ENCODE data around the gene RNF126.

The RNF126 gene

GRCh38 chr19:653425-653824 is 9.6 kb downstream of the RNF126 start:
- Histone ChIP-seq H3K36me3 (peaks cover 73% of the 10 kb centered on the region), H3K9me3 (no peaks in the 10 kb centered on the region), H3K27me3 (no peaks in the 10 kb centered on the region), H3K4me3 (ENCODE audit: low read depth, low read length) (no peak overlapping the region), H3K4me1 (no peaks in the 10 kb centered on the region)
- no peak for TF ChIP-seq CTCF (IDR thresholded peaks at IDR 0.05; ENCODE audit: low read depth, low read length)
- DNase-seq = no peak

GRCh38 chr19:652467-653389 is 10.3 kb downstream of the RNF126 start:
- Histone ChIP-seq H3K36me3 (peaks cover 72% of the 10 kb centered on the region), H3K4me1 (no peaks in the 10 kb centered on the region), H3K27me3 (no peaks in the 10 kb centered on the region), H3K4me3 (ENCODE audit: low read depth, low read length) (no peak overlapping the region), H3K9me3 (no peaks in the 10 kb centered on the region)
- no peak for TF ChIP-seq CTCF (IDR thresholded peaks at IDR 0.05; ENCODE audit: low read depth, low read length)
- no peak for DNase-seq

GRCh38 chr19:651991-652390 is 11.0 kb downstream of the RNF126 start:
- Histone ChIP-seq H3K4me3 (ENCODE audit: low read depth, low read length) (no peak overlapping the region), H3K4me1 (no peaks in the 10 kb centered on the region), H3K36me3 (peaks cover 74% of the 10 kb centered on the region), H3K9me3 (no peaks in the 10 kb centered on the region), H3K27me3 (no peaks in the 10 kb centered on the region)
- no peak for TF ChIP-seq CTCF (IDR thresholded peaks at IDR 0.05; ENCODE audit: low read depth, low read length)
- no peak for DNase-seq

GRCh38 chr19:651114-651818 is 11.7 kb downstream of the RNF126 start:
- DNase-seq = no peak
- H3K9me3 ChIP-seq = no peaks in the 10 kb centered on the region
- peaks cover 75% of the 10 kb centered on the region for H3K36me3 ChIP-seq
- no peak for TF ChIP-seq CTCF (IDR thresholded peaks at IDR 0.05; ENCODE audit: low read depth, low read length)
- H3K4me1 ChIP-seq = no peaks in the 10 kb centered on the region
- no peak overlapping the region for H3K4me3 ChIP-seq (ENCODE audit: low read depth, low read length)
- H3K27me3 ChIP-seq = no peaks in the 10 kb centered on the region

GRCh38 chr19:650121-650520 is 12.9 kb downstream of the RNF126 start:
- Histone ChIP-seq H3K4me3 (ENCODE audit: low read depth, low read length) (no peak overlapping the region), H3K9me3 (no peaks in the 10 kb centered on the region), H3K4me1 (no peaks in the 10 kb centered on the region), H3K27me3 (no peaks in the 10 kb centered on the region), H3K36me3 (peaks cover 81% of the 10 kb centered on the region)
- DNase-seq = no peak
- no peak for TF ChIP-seq CTCF (IDR thresholded peaks at IDR 0.05; ENCODE audit: low read depth, low read length)
